Activated T-helper 1 cell treated with Interleukin-2 at 50 U/mL for 16 hours (primary cell): ENCODE measurements around the gene CRYBB1.

Experiments used
- DNase-seq: peaks from one replicate; pipeline ENCODE4 v3.0.0-alpha.2; 2020; ENCODE audit warnings: low read depth

CRYBB1 gene

DNA sequence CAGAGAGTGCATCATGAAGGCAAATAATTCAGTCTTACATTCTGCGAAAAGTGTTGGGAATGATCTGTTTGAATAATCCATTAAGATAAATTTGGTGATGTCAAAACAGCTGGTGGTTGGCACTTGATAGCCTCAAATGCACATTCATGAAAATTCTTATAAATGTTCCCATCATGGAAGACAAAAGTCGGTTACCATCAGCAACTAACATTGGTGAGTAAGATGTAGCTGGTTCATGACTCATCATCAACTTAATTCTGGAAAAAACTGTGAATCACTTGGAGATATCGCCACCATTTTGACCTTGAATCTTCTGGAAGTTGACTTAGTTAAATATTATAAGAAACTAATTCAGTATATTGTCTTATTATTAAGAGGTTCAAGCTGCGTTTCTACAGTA, 11.2 kb downstream of the CRYBB1 start:
- no peak for DNase-seq

DNA sequence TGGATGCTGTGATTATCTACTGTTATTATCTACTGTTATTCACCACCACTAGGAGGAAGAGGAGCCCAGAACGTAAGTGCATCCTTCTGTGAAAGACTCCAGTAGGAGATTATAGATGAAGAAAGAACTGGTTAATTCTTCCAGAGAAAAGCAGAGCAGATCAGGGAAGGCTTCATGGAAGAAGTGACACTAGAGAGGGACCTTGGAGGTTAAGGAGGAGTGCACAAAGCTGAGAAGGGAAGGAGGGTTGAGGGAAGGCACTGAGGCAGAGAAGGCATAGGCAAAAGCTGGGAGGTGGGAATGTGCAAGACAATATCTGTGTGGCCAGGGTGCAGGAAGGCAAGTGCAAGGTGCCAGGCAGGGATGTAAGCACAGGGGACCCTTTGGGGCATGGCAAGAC, 13.5 kb downstream of the CRYBB1 start:
- no peak for DNase-seq

DNA sequence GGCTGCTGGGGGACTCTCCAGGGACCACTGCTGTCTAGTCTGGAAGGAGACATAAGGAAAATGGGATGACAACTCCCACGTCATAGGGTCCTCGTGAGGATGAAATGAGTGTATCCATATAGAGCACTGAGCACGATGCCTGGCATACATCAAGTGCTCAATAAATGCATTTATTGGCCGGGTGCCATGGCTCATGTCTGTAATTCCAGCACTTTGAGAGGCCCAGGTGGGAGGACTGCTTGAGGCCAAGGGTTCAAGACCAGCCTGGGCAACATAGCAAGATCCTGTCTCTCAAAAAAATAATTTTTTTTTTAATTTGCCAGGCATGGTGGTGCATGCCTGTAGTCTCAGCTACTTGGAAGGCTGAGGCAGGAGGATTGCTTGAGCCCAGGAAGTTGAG, 15.7 kb downstream of the CRYBB1 start:
- DNase-seq: no peak

DNA sequence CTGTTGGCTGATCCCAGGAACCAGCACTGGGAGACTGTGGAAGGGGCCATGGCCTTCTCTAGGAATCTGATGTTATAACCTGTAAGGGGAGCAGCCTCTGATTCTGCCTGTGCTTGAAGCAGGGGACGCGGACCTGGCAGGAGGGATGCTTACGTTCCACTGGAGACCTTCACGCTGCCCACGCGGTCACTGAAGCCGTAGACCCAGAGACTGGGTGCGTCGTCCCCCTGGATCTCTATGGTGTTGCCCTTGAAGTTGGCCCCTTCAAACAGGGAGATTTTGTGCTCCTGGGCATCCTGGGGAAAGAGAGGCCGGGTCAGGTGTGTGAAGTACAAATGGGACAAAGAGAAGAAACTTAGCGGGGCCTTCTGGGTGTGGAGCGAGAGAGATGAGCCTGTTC, 16.1 kb downstream of the CRYBB1 start:
- no peak for DNase-seq

DNA sequence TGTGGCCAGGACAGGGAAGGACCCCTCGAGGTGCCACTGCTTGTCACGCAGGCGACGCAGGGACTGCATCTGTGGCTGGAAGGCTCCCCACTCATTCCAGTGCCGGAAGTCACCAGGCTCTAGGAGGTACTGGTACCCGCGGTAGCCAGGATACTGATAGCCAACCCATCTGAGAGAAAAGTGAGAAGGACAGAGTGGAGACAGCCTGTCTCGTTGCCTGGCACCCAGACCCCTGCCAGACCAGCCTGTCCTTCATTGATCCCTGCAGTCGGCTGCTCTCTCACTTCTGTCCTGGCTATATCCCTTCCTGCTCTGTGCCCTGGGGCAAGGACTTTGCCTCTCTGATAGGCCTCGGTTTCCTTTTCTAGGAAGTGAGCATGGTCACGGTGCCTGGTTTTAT, 18.3 kb downstream of the CRYBB1 start:
- DNase-seq: no peak

DNA sequence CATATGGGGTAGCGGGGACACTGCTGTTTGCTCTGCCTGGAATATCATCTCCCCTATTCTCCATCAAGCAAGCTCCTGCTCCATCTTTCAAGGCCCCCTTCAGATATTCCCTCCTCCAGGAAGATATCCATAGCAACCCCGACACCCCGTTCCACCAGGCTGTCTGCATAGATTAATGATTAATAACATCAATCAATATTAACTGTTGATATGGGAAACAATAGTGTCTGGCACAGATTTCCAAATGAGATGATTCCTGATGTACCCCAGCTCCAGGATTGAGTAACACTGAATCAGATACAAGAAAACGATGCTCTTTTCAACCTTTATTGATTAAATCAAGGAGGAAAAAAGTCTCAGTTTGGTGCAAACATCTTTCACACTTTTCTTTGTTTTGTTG, 20.3 kb downstream of the CRYBB1 start:
- no peak for DNase-seq

DNA sequence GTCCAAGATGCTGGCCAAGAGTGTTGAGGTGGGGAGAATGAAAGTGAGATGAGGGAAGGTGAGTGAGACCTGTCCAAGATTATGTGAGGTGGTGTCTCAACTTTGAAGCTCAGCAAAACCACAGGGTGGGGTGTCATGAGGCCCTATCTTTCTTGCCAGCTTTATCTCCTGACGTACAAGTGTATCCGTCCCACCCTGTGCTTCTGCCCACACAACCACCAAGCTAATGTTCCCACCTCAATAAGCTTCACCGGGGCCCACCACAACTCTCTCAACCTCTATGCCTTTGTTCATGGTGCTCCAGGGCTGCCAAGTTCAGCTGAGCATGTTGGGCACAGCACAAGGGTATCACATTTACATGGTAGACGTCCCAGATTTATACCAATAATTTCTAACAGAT, 20.8 kb downstream of the CRYBB1 start:
- DNase-seq: no peak

DNA sequence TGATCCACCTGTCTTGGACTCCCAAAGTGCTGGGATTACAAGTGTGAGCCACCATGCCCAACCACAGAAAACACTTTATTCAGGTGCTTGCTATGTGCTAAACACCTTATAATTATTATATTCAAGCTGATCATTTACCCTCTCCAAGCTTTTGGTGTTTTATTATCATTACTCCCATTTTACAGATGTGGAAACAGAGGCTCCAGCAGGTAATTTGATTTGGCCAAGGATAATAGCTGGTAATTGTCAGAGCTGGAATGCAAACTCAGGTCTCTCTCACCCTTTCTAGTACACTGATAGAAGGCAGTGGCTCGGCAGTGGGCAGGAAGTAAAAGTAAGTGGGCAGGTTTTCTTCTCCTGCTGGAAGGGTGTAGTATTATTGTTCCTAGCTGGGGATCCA, 24.1 kb downstream of the CRYBB1 start:
- no peak for DNase-seq

DNA sequence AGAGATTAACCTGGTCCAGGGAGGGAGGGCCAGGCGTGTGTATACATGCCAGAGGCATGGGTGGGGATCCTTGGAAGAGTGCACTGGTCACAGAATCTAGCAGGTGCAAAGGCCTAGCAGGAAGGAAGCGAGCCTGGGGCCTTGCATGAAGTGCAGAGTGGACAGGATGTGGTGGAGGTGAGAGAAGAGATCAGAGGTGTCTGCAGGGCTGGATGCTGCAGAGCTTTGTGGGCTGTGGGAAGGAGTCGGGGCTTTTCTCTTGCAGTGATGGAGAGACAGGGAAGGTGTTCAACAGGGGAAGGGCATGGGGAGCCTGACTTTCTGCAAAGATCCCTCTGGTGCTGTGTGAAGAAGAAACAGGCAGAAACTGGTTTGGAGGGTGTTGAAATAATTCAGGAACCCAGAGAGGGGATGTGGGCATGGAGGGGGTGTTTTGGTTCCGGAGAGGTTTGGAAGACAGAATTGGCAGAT, 25.4 kb downstream of the CRYBB1 start:
- DNase-seq: peak; percentile 22

DNA sequence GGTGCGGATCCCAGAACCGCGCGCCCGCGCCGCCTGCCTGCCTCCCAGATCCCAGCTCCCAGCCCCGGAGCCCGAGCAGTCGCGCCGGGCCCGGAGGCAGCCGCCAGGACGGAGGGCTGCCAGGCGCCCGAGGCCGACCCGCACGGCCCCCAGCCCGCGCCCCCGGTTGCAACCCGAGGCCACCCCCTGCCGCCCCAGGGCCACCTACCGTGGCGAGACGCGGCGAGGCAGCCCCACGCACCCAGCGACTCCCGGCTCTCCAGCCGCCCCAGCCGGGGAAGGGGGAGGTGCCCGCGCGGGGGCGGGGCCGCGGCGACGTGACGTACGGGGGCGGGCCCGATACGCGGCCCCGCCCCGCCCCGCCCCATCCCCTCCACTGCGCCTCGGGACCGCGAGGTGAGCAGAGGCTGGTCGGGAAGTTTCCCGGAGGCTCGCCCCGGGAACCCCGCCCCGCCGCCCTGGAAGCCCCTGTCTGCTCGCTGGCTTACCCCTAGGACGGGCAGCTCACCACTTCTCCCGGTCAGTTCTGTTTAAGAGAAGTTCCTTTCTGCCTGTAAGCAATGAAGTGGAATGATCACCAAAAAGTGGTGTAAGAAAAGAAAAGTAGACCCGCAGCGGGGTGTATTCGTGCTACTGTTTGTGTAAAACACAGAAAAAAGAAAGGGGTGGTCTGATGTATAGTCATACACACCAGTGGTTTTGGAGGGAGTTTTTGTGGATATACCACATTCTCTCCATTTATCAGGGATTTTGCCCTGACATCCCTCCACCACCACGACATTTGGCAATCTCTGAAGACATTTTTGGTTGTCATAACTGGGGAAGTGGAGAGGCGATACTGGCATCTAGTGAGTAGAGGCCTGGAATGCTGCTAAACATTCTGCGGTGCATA, 27.7 kb downstream of the CRYBB1 start, which contains the start of gene TPST2:
Gene TPST2 (minus strand): TSS at position 288 of the 892 bp plus-strand sequence. CDS start 48,502 bp downstream, outside the sequence.
- peak; percentile 76 for DNase-seq

DNA sequence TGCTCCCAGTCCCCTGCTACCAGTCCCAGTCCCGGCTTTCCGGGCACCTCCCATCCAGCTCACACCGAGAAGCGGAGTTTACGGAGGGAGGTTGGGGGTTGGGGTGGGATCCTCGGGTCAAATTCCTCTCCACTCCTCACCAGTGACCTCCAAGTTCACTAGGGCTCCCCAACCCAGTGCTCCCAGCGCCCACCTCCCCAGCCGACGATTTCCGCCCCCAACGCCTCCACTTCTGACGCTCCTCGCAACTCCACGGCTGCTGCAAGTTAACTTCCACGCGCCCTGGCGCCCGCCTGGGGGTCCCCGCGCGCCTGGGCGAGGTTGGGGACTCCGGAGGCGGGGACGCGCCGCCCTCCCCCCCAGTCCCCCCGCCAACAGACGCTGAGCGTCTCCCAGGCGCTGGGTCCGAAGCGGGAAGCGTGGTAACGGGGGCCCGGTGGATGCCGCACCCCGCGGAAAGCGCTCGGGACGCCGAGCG, 28.4 kb downstream of the CRYBB1 start:
- DNase-seq: peak; percentile 6

DNA sequence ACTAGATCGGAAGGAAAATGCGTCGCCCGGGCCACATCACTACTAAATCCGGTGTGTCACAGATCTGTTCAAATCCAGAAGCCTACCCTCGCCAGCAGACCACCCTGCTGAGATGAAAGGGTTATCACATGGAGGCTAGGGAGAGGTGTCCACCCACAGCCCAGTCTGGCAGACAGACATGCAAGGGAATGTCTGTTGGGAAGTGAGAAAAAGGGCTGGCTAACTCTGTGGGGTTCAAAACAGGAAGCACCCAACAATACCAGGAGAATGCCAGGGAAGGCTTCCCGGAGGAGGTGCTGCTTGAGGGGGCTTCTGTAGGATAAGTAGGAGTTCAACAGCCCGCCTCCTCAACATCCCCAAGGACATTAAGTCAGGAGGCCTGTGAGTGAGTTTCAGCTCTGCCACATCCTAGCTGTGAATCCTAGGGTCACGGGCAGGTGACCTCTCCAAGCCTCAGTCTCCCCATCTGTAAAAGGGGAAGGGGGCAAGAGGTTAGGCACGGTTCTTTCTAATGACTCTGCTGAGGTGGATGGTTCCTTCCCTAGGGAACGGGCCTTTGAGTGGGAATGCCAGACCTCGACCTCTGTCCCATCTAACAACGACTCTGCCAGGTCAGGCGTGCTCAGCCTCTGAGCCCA, 29.0 kb downstream of the CRYBB1 start:
- no peak for DNase-seq

DNA sequence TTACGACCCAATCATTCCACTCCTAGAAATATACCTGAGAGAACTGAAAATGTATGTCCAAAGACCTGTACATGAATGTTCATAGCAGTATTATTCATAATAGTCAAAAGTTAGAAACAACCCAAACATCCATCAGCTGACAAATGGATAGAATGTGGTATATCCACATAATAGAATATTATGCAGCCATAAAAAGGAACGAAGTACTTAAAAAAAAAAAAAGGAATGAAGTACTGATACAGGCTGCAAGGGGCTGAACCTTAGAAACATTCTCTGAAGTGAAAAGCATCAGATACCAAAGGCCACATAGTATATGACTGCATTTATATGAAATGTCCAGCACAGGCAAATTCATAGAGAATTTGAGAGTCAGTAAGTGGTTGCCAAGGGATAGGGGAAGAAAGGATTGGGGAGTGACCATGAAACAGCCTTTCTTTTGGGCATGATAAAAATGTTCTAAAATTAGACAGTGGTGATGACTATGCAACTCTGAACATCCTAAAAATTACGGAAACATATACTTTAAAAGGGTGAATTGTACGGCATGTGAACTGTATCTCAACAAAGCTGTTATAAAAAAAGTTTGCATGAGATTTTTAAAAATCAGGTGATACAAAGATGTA, 29.7 kb downstream of the CRYBB1 start:
- no peak for DNase-seq

DNA sequence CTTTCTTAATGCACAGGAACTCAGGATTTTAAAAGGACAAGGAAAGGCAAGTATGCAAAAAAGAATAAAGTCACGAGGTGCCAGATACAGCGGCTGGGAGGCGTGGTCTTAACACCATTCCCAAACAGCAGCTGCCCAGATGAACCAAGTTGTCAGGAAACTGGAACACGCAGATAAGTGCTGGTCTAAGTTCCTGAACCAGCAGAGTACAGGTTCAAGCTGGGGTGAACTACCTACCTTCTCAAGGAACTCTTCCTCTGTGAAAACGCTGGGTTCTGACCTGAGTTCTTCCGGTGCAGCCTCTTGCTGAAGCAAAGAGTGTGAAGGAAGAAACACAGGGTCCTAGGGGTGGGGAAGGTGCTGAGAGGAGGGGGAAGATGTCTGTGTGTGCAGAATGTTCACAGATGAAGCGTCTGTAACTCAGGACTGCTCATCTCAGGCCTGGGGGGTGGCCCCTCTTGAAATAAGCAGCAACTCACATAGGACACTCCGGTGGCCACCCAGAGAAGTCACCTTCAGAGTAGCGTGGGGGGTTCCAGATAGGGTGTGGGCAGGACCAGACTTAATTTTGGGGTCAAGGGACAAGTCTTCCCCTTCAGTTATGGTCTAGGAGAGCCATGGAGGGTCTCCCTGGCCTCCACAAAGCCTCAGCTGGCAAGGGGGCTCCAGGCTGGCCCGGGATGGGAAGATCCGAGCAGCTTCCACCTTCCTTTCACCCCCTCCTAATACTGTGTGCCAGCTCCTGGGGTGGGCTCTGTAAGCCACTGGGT, 31.1 kb downstream of the CRYBB1 start:
- DNase-seq: no peak

DNA sequence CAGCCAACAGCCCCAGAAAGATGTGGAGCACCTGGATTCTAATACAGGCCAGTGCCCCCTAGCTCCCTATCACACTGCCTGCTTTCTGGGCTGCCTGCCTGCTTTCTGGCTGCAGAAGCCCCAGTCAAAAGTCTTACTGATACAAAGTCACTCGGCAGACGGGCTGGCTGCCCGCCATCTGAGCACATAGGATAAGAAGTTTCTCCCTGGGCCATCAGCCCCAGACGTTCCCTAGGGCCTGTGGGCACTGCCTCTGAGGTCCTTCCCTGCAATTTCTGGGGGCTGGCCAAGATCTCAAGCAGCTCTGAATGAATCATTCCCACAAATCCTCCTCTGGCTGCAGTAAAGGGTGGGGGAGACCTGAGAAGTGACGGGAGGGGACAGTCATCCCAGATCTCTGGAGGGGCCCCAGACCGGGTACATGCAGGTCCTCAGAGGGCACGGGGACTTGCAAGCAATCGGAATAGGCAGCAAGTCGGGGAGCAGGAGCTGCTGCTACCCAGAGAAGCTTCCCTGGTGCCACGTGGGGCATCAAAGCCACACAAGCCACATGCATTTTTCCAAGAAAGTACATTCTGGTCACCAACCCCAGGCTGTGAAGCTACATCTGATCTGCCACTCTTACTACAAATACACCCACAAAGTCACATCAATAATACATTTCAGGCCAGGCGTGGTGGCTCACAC, 32.6 kb downstream of the CRYBB1 start:
- no peak for DNase-seq

DNA sequence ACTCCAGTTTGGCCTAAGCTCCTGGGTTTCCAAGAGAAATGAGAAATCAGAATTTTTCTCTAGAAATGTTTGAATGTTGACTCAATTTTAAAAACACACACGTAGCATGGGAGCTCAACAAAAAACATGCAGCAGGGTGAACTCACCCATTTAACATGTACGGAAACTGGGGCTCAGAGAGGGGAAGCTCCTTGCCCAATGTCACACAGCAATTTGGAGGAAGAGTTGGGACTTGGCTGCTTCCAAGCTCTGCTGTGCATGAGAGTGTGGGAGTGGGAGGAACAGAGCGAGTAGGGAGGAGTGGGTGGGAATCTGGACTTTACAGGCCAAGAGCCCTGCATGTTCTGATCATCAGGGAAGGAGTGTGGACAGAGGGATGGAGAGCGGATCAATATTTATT, 33.8 kb downstream of the CRYBB1 start:
- no peak for DNase-seq

DNA sequence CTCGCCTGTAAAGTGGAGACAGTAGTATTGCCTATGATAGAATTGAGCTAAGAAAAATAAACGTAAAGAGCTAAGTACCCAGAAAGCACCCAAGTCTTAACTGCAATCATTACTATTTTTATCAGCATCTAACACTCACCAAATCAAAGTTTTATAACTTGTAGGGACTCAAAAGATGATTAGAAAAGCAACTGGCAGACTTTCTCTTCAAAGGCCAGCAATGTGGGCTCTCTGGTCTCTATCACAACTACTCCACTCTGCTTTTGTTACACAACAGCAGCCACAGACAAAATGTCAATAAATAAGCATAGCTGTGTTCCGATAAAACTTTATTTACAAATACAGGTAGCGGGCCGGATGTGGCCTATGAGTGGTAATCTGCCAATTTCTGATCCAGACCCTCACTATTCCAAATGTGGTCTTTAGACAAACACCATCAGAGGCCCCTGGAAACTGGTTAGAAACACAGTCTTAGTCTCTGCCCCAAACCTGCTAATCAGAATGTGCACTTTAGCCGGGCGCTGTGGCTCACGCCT, 36.1 kb downstream of the CRYBB1 start:
- DNase-seq: no peak

DNA sequence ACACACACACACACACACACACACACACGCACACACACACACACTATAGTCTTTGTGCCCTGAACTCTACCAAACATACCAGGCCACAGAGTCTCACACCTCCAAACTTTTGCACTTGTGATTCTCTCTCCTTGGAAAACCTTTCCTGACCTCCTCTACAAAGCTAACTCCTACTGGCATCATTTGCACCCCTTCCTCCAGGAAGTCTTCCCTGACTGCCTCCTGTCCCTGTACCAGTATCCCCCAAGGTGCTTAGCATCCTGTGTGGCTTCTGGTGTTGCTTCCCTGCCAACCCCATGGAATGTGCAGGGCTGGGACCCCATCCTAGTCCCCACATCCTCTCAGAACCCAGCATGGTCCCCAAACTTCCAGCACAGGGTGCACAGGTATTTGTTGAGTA, 36.8 kb downstream of the CRYBB1 start:
- no peak for DNase-seq

DNA sequence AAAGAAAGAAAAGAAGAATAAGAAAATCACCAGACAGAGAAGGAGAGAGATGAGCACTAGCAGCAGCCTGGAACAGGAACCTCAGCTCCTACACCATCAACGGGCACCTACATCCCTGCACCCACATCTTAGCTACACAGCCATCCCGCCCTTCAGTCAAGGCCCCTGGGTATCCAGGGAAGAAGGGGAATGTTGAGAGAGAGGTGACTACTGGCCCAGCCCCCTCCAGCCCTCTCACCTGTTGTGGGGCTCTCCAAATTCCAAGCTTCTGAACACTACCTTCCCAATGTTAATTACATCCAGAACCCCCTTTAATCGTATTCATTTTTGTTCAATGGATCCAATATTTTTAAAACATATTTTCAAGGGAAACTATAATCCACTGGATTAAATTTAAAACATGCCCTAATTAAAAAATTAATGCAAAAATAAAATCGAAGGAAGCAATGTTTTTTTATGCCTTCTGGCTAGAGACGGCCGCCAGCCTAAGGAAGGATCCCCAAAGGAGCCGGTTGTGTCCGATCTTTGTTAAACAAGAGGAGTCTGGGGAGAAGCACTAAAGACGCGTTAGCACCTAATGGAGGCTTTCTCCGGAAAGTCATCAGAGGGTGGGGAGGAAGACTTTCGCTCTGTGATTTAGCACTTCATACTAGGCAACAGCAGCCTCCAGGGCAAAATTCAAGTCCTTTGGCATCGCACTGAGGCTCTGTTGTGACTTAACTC, 37.4 kb downstream of the CRYBB1 start:
- no peak for DNase-seq

DNA sequence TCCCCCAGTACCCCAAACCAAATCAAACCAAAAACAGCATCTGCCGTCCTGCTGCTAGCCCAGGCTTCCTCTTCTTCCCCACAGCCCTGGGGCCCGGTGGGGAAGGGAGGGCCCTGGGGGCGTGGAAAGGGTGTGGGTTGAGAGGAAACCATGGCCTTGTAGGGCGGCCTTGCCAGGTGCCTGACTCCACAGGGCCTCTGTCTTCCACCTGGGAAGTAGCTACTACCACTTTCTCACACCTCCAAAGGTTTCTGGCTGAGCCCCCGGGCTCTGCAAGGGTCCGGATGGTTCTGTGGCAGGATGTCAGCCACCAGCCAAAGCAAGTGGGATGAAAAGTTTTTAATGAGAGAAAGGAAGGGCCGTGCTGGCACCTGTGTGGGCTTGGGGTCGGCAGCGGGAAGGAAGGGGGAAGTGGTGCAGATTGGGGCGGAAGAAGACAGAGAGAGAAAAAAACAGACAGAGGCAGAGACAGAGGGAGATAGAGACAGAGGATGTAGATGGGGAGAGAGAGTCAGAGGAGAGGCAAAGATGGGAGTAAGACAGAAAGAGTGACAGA, 38.4 kb downstream of the CRYBB1 start:
- DNase-seq: peak; percentile 39
